ENCODE results near the gene SORCS1. TPM values are rescaled to one million over a fixed set of nuclear protein-coding genes. Genes with fewer than 3 reads are reported as not detected.

SORCS1 gene
- total RNA-seq, 1 donor, result 0.27 TPM

GRCh38 chr10:106705681-106706100 lies 458.8 kb downstream of the SORCS1 start:
- DNase-seq (ENCODE audit: low read depth in 2 of 3, low spot score in 2 of 3), result peak in 2 of 3 donors; percentile 44 to 72

GRCh38 chr10:106696239-106696638 lies 468.3 kb downstream of the SORCS1 start:
- no peak for DNase-seq (ENCODE audit: low read depth in 2 of 3, low spot score in 2 of 3)

- DNase-seq (ENCODE audit: low read depth in 2 of 3, low spot score in 2 of 3), result no peak
Measured at GRCh38 chr10:106694696-106695095, 469.8 kb downstream of the SORCS1 start.

- peak in 1 of 3 donors; percentile 45 for DNase-seq (ENCODE audit: low read depth in 2 of 3, low spot score in 2 of 3)
Measured at GRCh38 chr10:106682175-106682574, 482.3 kb downstream of the SORCS1 start.

GRCh38 chr10:106680061-106680460 lies 484.4 kb downstream of the SORCS1 start:
- no peak for DNase-seq (ENCODE audit: low read depth in 2 of 3, low spot score in 2 of 3)

- no peak for DNase-seq (ENCODE audit: low read depth in 2 of 3, low spot score in 2 of 3)
Measured at GRCh38 chr10:106679314-106679713, 485.2 kb downstream of the SORCS1 start.

- no peak for DNase-seq (ENCODE audit: low read depth in 2 of 3, low spot score in 2 of 3)
Measured at GRCh38 chr10:106672517-106673175, 491.9 kb downstream of the SORCS1 start.

- no peak for DNase-seq (ENCODE audit: low read depth in 2 of 3, low spot score in 2 of 3)
Measured at GRCh38 chr10:106661767-106662140, 502.8 kb downstream of the SORCS1 start.

- DNase-seq (ENCODE audit: low read depth in 2 of 3, low spot score in 2 of 3), result no peak
Measured at GRCh38 chr10:106661133-106661766, 503.3 kb downstream of the SORCS1 start.

- DNase-seq (ENCODE audit: low read depth in 2 of 3, low spot score in 2 of 3), result no peak
Measured at GRCh38 chr10:106660550-106660949, 504.0 kb downstream of the SORCS1 start.

- DNase-seq (ENCODE audit: low read depth in 2 of 3, low spot score in 2 of 3), result no peak
Measured at GRCh38 chr10:106655636-106656035, 508.9 kb downstream of the SORCS1 start.

- DNase-seq (ENCODE audit: low read depth in 2 of 3, low spot score in 2 of 3), result no peak
Measured at GRCh38 chr10:106655165-106655564, 509.3 kb downstream of the SORCS1 start.

GRCh38 chr10:106652279-106652678 lies 512.2 kb downstream of the SORCS1 start:
- no peak for DNase-seq (ENCODE audit: low read depth in 2 of 3, low spot score in 2 of 3)

GRCh38 chr10:106648534-106649481 lies 515.7 kb downstream of the SORCS1 start:
- no peak for DNase-seq (ENCODE audit: low read depth in 2 of 3, low spot score in 2 of 3)

GRCh38 chr10:106643473-106643872 lies 521.0 kb downstream of the SORCS1 start:
- no peak for DNase-seq (ENCODE audit: low read depth in 2 of 3, low spot score in 2 of 3)

GRCh38 chr10:106637873-106638272 lies 526.6 kb downstream of the SORCS1 start:
- no peak for DNase-seq (ENCODE audit: low read depth in 2 of 3, low spot score in 2 of 3)

- DNase-seq (ENCODE audit: low read depth in 2 of 3, low spot score in 2 of 3), result no peak
Measured at GRCh38 chr10:106636766-106637491, 527.6 kb downstream of the SORCS1 start.

- DNase-seq (ENCODE audit: low read depth in 2 of 3, low spot score in 2 of 3), result no peak
Measured at GRCh38 chr10:106635947-106636346, 528.6 kb downstream of the SORCS1 start.

- DNase-seq (ENCODE audit: low read depth in 2 of 3, low spot score in 2 of 3), result no peak
Measured at GRCh38 chr10:106631016-106631702, 533.3 kb downstream of the SORCS1 start.

GRCh38 chr10:106626371-106626770 lies 538.1 kb downstream of the SORCS1 start:
- no peak for DNase-seq (ENCODE audit: low read depth in 2 of 3, low spot score in 2 of 3)
